A673 (cell line): Measurements from ENCODE around the gene MAN1A2. TPM values are rescaled to one million over a fixed set of nuclear protein-coding genes. Genes with fewer than 3 reads are reported as not detected.

Experiments
- BruUV-seq: library from RNA; stranded (reverse); fragments of 400-500 nt; replicated peaks from 2 replicates; lab custom pipeline; 2021; lab: Mats Ljungman, UMichigan
- CTCF ChIA-PET: fragments of 300-600 bp; sonication (Branson Sonifier 250); formaldehyde crosslinking; loops from one replicate; lab custom pipeline; 2022; ENCODE audit warnings: antibody characterized with exemption; lab: Charles Lee
- POLR2A ChIA-PET: fragments of 300-600 bp; sonication (Branson Sonifier 250); formaldehyde crosslinking; loops from one replicate; lab custom pipeline; 2022; ENCODE audit warnings: antibody characterized with exemption; ENCODE audit not compliant: low non-redundant PET; lab: Charles Lee
- DNase-seq: peaks from one replicate; pipeline ENCODE4 v3.0.0-alpha.2; 2015; ENCODE audit warnings: low spot score
- H3K27ac ChIP-seq: fragments of 200-600 bp; sonication (generic); 2 replicates; pipeline ENCODE4 v1.5.1; 2016; ENCODE audit warnings: mixed run types, low read depth, mild to moderate bottlenecking, mixed read lengths, antibody characterized with exemption, low read length; ENCODE audit not compliant: poor library complexity, severe bottlenecking
- H3K27me3 ChIP-seq: fragments of 200-600 bp; sonication (generic); replicated peaks from 2 replicates; pipeline ENCODE4 v1.6.1; 2017; ENCODE audit warnings: mixed run types, low read depth, mild to moderate bottlenecking, mixed read lengths, antibody characterized with exemption, low read length; ENCODE audit not compliant: insufficient read depth, poor library complexity
- H3K36me3 ChIP-seq: fragments of 200-600 bp; sonication (generic); 2 replicates; pipeline ENCODE4 v1.6.1; 2016; ENCODE audit warnings: mixed run types, mild to moderate bottlenecking, mixed read lengths, antibody characterized with exemption, low read length; ENCODE audit not compliant: insufficient read depth, poor library complexity, severe bottlenecking
- H3K4me1 ChIP-seq: fragments of 200-600 bp; sonication (generic); 2 replicates; pipeline ENCODE4 v1.6.1; 2017; ENCODE audit warnings: mixed run types, mild to moderate bottlenecking, mixed read lengths, antibody characterized with exemption, low read length; ENCODE audit not compliant: insufficient read depth, poor library complexity, severe bottlenecking
- H3K4me3 ChIP-seq: fragments of 200-600 bp; sonication (generic); 2 replicates; pipeline ENCODE4 v1.5.1; 2016; ENCODE audit warnings: low read depth, mixed run types, mild to moderate bottlenecking, mixed read lengths, low read length; ENCODE audit not compliant: poor library complexity, severe bottlenecking
- H3K9me3 ChIP-seq: fragments of 200-600 bp; sonication (generic); 2 replicates; pipeline ENCODE4 v1.6.1; 2016; ENCODE audit warnings: mixed run types, low read depth, mild to moderate bottlenecking, mixed read lengths, antibody characterized with exemption, low read length; ENCODE audit not compliant: poor library complexity, severe bottlenecking
- CTCF ChIP-seq: fragments of 300-800, 200-600 bp; sonication (generic); conservative IDR thresholded peaks from 2 replicates; pipeline ENCODE4 v1.5.1; 2017; ENCODE audit warnings: low read depth, mild to moderate bottlenecking, antibody characterized with exemption, low read length, moderate library complexity, mixed read lengths
- EZH2 ChIP-seq: fragments of 200-600 bp; sonication (generic); IDR thresholded peaks from 2 replicates; pipeline ENCODE4 v1.6.1; 2017; ENCODE audit warnings: borderline replicate concordance, low read depth, mild to moderate bottlenecking, mixed read lengths, antibody characterized with exemption, low read length; ENCODE audit not compliant: poor library complexity, severe bottlenecking
- intact Hi-C: fragments of 100-400 bp; cut with micrococcal nuclease; formaldehyde crosslinking; loops from one replicate; pipeline ENCODE4 v1.10.0; 2022; ENCODE audit not compliant: unreplicated experiment
- total RNA-seq: library from RNA; stranded (reverse); gene quantifications from 2 replicates; pipeline ENCODE4 v1.2.3, GENCODE V29; 2021

MAN1A2 gene
- total RNA-seq, 1 experiment from 2014 or later: 31.8 TPM

DNA sequence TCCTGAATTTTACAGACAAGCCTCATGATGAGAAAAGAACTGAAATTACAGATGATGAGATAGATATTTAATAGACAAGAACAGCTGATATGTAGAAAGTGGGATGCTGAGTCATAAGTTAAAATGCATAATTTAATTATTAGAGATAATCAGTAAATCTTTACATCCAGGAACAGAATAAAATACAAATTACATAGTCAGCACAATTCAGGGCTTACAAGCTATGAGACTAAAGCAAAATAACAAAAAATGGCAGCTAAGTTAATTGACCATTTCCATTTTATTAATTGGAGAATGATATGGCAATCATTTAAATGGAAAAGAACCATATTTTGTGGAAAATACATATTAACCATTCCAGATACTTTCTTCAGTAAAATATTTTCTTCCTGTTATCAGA is 40.2 kb upstream of the MAN1A2 start:
- POLR2A ChIA-PET: no interaction called here
- H3K27ac ChIP-seq: no peak overlapping the region
- DNase-seq: no peak
- H3K4me3 ChIP-seq: no peak overlapping the region
- H3K36me3 ChIP-seq: no peaks in the 10 kb centered on the region
- CTCF ChIA-PET: no interaction called here
- no peaks in the 10 kb centered on the region for H3K4me1 ChIP-seq
- H3K9me3 ChIP-seq: no peaks in the 10 kb centered on the region
- BruUV-seq: no TSS peak
- intact Hi-C loops: no loop called here
- peaks cover 4% of the 10 kb centered on the region for H3K27me3 ChIP-seq
- no peak for TF ChIP-seq EZH2
- TF ChIP-seq CTCF: no peak

GRCh38 chr1:117335376-117336086 is 31.7 kb upstream of the MAN1A2 start:
- TF ChIP-seq CTCF (no peak), EZH2 (no peak)
- H3K27ac ChIP-seq: no peak overlapping the region
- no TSS peak for BruUV-seq
- no peak overlapping the region for H3K4me3 ChIP-seq
- POLR2A ChIA-PET: no interaction called here
- H3K36me3 ChIP-seq: no peaks in the 10 kb centered on the region
- no peaks in the 10 kb centered on the region for H3K27me3 ChIP-seq
- intact Hi-C loops: no loop called here
- CTCF ChIA-PET: no interaction called here
- no peaks in the 10 kb centered on the region for H3K9me3 ChIP-seq
- DNase-seq: no peak
- H3K4me1 ChIP-seq: no peaks in the 10 kb centered on the region

- Histone ChIP-seq H3K9me3 (no peaks in the 10 kb centered on the region), H3K4me3 (no peak overlapping the region), H3K27ac (no peak overlapping the region), H3K27me3 (no peaks in the 10 kb centered on the region), H3K4me1 (no peaks in the 10 kb centered on the region), H3K36me3 (no peaks in the 10 kb centered on the region)
- BruUV-seq: no TSS peak
- TF ChIP-seq CTCF: no peak
- no peak for TF ChIP-seq EZH2
- POLR2A ChIA-PET: no interaction called here
- DNase-seq: no peak
- intact Hi-C loops: no loop called here
- CTCF ChIA-PET: no interaction called here
These were observed 31.0 kb upstream of the MAN1A2 start for GRCh38 chr1:117336088-117336817.
